SK-N-DZ (cell line): Measurements from ENCODE around the gene IP6K3.

ENCODE experiments used
- DNase-seq: peaks from one replicate; pipeline ENCODE4 v3.0.0-alpha.2; 2015; ENCODE audit warnings: low spot score

IP6K3 gene

DNA sequence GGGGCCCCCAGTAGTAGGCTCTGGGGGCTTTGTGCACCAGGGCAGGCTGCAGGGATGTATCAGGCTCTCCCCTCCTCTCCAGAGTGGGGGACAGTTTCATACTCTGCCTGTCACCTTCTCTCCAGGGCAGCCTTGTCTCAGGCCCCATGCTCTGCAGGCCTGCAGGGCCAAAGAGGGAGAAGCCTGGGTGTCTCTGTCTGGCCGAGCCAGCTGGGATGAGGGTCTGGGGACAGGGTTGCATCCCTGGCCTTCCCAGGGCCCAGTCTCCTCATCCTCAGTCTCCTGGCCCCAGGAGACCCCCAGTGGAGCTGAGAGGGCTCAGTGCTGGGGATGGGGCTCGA lies 14.8 kb upstream of the IP6K3 start:
- no peak for DNase-seq

DNA sequence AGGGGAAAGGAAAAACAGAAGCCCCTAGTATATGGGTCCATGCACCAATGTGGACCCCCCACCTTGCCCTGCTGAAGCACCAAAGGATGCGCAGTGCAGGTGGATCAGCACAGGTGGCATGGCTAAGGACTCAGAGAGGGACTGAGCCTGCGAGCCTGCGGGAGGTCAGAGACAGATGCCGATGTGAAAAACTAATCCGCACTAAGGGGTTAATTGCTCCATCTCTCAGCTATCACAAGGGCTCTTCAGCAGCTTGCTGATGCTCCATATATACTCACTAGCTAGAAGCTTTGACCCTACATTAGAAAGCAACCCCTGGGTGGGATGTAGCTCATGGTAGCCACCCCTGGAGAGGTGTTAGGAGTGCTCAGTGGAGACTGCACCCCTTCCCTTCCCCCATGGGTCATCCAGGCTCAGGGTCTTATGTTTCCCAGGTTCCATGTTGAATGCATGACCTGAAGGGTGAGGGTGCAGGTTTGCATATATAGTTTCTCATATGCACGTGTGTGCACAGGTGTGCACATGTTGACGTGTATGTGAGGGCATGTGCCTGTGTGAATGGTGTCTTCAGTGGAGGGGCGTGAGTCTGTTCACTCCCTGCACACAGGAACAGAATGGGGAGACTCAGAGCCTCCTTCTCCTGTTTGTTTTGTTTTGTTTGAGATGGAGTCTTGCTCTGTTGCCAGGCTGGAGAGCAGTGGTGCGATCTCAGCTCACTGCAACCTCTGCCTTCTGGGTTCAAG lies 13.4 kb upstream of the IP6K3 start:
- no peak for DNase-seq

DNA sequence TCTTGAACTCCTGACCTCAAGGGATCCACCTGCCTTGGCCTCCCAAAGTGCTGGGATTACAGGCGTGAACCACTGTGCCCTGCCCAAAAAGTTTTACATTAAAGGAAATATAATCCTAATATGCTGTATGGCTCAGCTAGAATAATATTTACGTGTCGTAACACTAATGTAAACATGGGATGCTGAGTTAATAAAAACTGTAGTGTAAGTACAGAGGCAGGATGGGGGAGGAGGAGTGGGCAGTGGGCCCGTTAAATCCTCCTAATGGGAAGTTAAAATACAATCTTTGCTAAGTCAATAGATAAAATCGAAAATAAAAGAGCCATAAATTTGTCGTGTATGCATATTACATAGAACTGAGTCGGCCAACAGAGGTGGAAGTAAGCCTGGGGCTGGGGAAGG lies 12.1 kb upstream of the IP6K3 start:
- DNase-seq = no peak

DNA sequence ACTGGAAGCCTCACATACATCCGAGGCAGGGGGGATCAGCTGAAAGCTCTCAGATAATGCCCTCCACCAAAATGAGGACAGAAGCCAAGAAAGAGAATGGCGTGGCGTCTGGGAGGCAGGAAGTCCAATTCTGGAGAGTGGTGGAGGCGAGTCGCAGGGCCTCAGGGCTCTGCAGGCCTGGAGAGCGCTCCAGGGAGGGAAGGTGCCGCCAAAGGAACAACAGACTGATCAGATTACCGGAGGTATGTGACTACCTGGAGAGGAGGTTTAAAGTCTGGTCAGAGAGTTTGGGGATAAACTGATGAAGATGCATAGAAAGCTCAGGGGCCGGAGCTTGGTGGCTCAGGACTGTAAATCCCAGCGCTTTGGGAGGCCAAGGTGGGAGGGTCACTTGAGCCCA lies 11.2 kb upstream of the IP6K3 start:
- DNase-seq = no peak

DNA sequence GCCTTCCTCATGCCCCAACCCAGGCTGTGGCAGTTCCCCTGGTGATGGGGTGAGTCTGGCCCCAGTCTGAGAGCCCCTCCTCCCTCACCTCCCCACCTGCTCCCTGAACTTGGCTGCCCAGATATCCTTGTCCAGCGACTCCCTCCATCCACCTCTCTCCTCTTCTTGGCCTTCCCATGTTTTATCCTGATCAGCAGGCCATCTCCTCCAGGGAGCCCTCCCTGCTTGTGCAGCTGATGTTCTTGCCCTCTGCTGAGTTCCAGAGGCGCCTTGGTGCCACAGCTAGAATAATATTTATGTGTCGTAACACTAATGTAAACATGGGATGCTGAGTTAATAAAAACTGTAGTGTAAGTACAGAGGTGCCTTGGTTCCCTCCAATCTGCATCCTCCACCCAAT lies 10.4 kb upstream of the IP6K3 start:
- DNase-seq = no peak

DNA sequence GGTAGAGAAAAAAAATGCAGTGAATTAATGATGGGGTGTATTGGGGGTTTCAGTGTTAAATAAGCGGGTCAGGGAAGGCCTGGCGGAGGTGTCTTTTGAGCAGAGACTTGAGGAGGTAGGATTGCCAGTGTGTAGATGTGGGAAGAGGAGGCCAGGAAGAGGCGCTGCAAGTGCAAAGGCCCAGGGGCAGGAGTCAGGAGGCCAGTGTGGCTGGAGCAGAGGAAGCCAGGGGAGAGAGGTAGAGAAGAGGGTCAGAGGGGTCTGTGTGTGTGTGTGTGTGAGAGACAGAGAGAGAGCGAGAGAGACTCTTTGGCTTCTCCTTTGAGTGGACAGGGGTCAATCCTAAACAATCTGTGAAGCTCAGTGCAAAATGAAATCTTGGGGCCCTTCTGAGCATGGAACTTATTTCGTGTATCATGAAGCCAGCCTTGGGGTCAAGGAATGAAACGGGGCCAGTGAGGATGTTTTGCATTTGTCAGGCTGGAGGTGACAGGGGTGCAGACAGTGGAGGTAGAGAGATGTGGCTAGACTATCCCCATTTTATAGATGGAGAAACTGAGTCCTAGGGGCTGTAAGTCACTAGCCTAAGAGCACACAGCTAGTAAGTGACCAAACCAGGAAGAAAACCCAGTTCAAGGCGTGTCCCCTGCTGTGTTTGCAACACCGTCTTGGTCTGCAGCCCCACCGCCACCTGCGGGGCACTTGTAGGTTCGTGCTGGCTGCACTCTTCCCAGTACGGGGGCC lies 9.7 kb upstream of the IP6K3 start:
- no peak for DNase-seq

DNA sequence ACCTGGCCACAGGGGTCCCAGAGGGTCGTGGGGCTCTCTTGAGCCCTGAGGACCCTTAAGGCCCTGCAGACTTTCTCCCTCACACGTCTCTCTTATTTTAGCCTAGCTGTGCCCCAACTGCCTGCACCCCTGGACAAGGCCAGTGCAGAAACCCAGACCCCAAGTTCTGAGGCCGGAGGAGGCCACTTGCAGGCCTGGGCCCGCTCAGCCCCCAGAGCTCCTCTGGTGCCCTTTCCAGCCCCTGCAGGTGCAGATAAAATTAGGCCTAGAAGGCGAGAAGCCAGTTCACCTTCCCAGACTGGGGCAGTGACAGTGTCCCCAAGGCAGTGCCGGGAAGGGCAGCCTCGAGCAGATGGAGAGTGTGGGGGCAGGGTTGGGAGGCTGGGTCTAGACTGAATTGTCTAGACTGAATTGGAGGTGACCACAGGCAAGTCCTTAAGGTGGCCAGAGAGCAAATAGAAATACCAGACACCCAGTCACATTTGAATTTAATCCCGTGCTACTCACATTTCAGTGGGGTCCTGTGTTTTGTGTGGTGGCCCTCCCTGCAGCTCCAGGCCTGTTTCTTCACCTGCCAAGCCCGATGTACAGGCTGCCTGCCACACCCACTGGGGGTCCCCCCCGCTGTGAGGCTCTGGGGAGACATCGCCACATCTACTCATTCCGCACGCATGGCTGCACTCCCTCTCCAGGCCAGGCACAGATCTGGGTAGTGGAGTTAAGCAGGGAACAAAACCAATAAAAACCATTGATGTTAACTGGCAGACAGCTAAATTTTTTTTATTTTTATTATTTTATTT lies 8.6 kb upstream of the IP6K3 start:
- DNase-seq = no peak

DNA sequence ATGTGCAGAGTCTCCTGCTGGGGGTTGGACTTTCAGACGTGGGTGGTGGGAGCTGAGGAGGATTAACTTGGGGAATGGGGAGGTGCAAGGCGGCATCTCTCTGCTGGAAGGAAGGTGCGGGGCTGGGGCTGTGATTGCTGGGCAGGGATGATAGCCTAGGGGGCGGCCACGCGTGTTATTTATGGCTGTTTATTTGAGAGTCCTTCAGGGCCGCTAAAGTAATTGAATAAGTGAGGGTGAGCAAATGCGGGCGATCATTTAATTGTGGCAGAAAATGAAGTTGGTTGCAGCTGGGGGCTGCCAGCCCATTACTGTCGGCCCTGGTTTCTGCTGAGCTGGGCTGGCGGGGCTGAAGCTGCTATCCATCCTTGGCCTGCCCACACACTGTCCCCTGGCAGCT lies 7.5 kb upstream of the IP6K3 start:
- DNase-seq = no peak

DNA sequence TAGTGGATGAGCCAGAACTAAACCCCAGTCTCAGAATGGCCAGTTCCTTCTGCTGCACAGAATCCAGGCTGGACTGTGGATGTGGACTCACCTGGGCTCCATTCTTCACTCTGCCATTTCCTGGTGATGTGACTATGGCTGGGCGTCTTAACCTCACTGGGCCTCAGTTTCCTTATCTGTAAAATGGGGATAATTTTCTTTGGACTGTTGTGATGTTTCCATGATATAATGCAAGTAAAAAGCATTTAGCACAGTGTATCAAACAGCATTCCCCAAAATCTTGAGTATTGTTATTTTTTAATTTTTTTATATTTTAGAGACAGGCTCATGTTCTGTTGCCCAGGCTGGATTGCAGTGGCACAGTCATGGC lies 5.9 kb upstream of the IP6K3 start:
- no peak for DNase-seq

DNA sequence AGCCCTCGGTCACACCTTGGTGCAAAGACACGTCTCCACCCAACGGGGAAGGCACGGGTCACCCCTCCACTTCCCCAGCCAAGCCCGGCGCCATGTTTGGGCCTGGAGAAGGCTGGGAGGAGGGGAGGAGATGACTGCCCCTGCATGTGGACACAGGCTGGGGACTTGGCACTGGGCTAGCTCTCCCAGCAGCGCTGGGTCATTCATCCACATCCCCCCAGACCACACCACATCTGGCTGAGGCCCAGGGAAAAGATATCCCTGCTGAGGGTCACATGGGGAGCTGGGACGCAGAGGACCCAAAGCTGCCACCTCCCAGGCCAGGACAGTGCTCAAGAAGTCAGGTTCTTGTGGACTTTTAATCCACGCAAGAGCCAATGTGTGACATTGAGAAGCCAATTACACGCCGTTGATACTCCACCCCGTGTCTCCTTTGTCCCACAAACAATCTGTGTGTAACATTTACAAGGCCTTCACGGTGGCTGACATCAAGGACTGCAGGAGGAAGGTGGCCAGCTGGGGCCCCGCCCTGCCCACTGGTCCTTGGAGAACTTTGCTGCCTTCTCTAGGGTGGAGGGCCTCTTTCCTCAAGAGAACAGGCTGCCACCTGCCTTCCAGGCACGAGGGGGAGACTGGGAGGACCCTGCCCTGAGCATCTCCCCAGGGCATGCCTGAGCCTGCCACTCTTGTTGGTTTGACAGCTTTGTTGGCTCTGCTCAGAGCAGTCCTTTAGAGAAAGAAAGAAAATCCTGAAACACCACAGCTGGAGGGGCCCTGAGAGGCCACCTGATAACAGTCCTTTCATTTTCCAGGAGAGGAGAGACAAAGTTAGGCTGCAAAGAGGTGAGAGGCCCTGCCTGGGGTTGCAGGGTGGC lies 5.3 kb upstream of the IP6K3 start:
- no peak for DNase-seq

DNA sequence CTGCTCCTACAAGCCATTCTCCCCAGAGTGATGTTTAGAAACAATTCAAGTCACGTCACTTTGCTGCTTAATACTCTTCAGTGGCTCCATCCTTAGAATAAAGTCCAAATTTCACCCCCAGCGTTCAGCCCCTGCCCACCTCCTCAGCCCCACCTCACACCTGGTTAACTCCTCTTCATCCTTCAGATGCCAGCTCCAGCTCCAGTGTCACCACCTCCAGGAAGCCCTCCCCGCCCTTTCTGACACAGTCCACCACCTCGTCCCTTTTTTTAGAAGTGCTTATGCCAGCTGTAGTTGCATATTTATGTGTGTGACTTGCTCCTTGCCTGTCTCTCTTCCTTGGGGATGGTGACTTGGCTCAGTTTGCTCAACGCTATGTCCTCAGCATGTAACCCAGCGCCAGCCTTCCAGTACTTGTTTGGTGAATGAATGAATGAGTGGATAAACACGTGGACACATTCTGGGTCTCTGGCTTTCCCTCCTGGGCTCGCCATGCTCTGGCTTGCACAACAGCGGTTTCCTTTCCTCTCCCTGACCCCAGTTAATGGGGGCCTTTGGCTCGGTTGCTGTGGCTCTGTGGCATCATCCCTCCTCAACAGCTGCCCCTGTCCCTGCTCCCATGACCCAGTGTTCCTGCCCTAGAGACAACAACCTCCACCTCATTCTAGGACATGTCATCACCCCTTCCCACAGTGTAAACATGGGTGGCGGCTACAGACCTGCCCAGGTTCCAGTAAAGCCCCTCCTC lies 3.7 kb upstream of the IP6K3 start:
- no peak for DNase-seq

DNA sequence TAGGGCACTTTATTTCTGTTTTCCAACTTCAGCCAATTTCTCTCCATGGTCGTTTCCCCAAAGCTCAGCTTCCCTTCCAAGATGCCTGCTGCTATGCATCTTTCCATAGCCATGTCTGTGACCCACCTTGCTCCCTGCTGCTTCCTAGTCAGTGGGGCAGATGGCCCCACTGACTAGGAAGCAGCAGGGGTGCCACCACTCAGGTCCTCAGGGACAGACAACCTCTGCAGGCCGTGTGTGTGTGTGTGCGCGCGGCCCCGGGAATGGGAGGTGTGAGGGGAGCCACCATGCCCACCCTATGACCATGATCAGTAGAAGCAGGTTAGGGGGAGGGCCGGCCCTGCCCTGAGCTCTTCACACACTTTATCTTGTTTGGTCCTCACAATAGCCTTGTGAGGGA lies 2.7 kb upstream of the IP6K3 start:
- no peak for DNase-seq

DNA sequence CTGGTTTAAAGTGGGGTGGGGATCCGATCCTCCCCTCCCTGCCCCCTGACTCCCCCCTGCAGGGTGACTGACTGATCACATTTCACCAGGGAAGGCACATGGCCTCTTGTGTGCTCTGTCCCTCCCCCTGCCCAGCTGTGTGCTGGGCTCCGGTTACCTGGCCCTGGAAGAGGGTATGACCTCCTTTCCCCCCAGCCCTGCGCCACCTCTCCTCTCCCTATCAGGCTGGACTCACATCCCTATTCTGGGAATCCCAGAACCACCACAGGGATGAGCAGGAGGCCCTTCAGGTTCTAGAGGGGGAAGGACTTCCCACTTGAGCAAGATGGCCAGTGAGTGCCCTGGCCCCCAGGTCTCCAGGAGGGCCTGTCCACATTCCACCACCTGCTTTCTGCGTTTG lies 2.1 kb upstream of the IP6K3 start:
- no peak for DNase-seq

DNA sequence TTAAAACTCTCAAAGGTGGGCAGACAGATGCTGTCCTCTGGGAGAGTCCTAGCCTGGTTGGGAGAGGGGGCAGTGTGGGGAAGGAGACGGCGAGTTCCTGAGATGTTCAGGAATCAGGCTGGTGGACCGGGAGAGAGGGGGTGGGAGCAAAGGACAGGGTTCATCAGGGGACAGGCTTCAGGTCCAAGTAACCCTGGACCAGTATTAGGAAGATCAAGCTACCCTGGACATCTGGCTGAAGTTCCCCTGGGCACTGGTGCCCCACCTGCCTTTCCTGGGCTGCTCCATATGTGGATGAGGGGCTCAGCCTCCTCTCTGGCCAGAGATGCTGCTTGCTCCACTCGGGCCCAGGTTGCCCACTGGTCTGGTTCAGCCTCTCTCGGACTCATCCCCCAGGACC lies 1.1 kb upstream of the IP6K3 start:
- DNase-seq = no peak

DNA sequence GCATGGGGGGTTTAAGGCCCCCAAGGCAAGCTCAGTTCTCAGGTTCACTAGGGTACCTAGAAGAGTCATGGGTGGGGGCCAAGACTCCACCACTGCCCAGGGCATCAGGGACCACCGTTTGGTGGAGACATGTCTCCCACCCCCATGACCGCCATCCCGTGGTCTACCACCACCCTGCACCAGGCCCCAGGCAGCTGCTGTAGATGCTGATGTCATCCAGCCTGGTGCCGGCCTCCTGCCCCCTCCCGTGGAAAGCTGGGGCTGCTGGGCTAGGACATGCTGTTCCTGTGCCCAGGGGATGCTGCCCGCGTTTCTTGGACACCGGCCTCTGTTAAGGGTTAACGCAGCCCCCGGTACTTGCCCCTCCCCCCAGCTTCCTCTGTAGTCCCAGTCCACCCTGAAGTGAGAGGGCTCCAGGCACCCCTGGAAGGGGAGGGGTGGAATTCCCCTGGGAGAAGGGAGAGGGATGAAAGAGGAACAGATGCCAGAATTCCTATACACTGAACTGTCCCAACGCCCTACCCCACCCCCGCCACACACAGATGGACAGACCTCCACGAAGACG lies 587 bp downstream of the IP6K3 start:
- DNase-seq = no peak

DNA sequence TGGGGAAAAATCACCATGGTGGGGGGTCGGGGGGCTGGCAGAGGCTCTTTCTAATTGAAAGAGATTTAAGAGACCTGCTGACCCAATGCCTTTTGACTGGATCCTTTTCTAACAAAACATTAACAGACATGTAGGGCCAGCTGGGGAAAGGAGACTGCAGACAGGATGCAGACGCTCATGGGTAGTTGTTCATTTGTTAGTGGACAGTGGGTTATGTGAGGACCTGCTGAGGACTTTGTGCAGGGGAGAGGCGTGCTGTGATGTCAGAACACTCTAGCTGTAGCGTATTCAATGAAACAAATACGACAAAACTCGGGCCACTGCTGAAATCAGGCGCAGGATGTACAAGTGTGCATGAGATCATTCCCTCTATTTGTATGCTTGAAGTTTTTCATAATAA lies 1.2 kb downstream of the IP6K3 start:
- no peak for DNase-seq

DNA sequence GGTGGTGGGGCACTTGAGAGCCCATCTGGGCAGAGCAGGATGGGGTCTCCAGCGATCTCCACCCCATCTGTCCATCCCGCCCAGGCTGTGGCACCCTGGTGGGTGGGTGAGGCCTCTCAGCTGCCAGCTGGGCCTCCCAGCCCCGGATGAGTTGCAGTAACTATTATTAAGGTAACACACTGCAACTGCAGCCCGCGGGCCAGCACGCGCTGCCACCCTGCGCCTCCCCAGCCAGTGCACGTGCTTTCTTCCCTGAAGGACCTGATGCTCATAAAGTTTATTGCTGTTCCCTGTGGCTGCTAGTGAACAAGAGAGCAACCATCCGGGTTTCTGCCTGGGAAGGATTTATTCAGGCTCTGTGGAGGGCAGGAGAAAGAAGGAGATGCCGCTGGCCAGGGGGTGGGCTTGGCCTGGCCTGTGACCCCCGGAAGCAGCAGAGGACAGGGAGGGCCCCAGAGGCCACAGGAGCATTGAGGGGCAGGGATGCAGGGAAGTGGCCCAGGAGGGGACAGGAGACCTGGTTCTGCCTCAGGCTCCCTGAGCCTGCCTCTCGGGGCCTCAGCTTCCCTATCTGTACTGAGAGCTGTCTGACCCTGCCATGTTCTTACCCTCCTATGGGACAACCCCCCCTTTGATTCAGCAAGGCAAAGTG lies 1.7 kb downstream of the IP6K3 start:
- no peak for DNase-seq

DNA sequence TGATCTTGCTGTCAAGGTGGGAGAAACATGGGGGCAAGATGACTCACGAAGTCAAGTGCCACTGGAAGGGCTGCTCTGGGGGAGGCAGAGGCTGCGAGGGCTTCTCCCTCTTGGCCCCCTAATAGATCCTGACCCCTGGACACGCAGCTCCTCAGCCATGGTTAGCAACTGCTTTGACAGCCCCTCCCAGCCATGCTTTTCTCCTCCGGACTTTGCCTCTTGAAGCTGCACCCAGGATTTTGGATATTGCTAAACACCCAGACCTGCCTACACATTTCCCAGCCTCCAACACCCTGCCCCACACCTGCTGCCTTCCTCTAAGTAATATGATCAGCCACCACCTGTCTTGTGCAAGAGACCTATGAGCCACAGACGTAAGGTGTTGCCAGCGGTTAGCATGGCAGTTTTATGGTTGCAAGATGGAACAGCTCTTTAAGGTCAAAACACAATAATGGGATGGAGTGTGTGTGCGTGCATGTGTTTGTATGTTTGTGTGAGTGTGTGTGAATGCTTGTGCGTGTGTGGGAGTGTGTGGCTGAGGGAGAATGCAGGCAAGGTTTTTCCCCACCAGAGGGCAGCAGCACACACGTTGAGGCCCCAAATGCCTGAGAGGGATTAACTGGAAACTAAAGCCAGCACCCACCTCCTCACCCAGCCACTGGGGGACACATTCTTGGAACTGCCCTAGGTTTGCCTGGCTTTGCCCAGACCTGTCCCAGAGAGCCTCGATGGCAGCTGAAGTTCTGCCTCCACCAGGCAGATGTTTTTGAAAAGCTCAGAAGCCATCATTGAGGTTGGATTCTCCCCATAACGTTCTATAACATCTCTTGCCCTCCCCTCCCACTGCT lies 2.5 kb downstream of the IP6K3 start:
- peak; percentile 72 for DNase-seq

DNA sequence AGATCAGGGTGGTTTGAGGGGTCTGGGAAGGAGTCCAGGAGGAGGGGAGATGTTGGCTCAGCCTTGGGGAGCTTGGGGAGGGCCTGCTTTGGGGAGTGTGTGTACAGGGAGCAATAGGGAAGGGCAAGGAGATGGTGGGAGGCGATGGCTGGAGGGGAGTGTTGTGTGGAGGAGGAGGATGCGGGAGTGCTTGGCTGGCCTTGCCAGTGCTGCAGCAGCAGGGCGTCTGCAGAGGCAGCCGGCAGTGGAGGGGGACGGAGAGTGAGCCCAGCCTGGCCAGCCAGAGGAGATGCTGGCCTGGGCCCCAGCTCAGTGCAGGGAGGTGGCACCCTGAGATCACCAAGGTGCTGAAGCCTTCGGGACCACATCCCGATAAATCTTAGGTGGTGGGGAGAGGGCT lies 3.9 kb downstream of the IP6K3 start:
- no peak for DNase-seq
